ENCODE results near the gene SMIM44.
"Not testable (repeated sequence)": the region's sequence is repeated elsewhere in the genome, so short reads cannot be mapped to it uniquely, and the experiment has no call there.

SMIM44 gene

GRCh38 chr19:3459089-3459881, 24.0 kb downstream of the SMIM44 start:
- DNase-seq (ENCODE audit: low read depth in 2 of 2, low spot score in 1 of 2), result no peak

GRCh38 chr19:3458229-3459088, 24.8 kb downstream of the SMIM44 start:
- no peak for DNase-seq (ENCODE audit: low read depth in 2 of 2, low spot score in 1 of 2)

- no peak for DNase-seq (ENCODE audit: low read depth in 2 of 2, low spot score in 1 of 2)
These were observed 25.6 kb downstream of the SMIM44 start for GRCh38 chr19:3457528-3458228.

- no peak for DNase-seq (ENCODE audit: low read depth in 2 of 2, low spot score in 1 of 2)
These were observed 26.2 kb downstream of the SMIM44 start for GRCh38 chr19:3456925-3457527.

GRCh38 chr19:3455960-3456601, 27.2 kb downstream of the SMIM44 start:
- no peak for DNase-seq (ENCODE audit: low read depth in 2 of 2, low spot score in 1 of 2)

- no peak for DNase-seq (ENCODE audit: low read depth in 2 of 2, low spot score in 1 of 2)
These were observed 27.8 kb downstream of the SMIM44 start for GRCh38 chr19:3455393-3455955.

- no peak for DNase-seq (ENCODE audit: low read depth in 2 of 2, low spot score in 1 of 2)
These were observed 28.4 kb downstream of the SMIM44 start for GRCh38 chr19:3454656-3455392.

GRCh38 chr19:3453840-3454239, 29.4 kb downstream of the SMIM44 start:
- DNase-seq (ENCODE audit: low read depth in 2 of 2, low spot score in 1 of 2), result no peak

- DNase-seq (ENCODE audit: low read depth in 2 of 2, low spot score in 1 of 2), result not testable (repeated sequence)
These were observed 30.4 kb downstream of the SMIM44 start for GRCh38 chr19:3452942-3453214.

GRCh38 chr19:3452171-3452941, 30.9 kb downstream of the SMIM44 start:
- DNase-seq (ENCODE audit: low read depth in 2 of 2, low spot score in 1 of 2), result no peak

GRCh38 chr19:3451451-3451866, 31.8 kb downstream of the SMIM44 start:
- DNase-seq (ENCODE audit: low read depth in 2 of 2, low spot score in 1 of 2), result no peak

GRCh38 chr19:3450796-3451411, 32.3 kb downstream of the SMIM44 start:
- DNase-seq (ENCODE audit: low read depth in 2 of 2, low spot score in 1 of 2), result no peak

GRCh38 chr19:3448616-3449334, 34.5 kb downstream of the SMIM44 start:
- DNase-seq (ENCODE audit: low read depth in 2 of 2, low spot score in 1 of 2), result no peak

GRCh38 chr19:3446657-3447056, 36.6 kb downstream of the SMIM44 start:
- not testable (repeated sequence) for DNase-seq (ENCODE audit: low read depth in 2 of 2, low spot score in 1 of 2)

GRCh38 chr19:3444695-3445234, 38.5 kb downstream of the SMIM44 start:
- no peak for DNase-seq (ENCODE audit: low read depth in 2 of 2, low spot score in 1 of 2)

- no peak for DNase-seq (ENCODE audit: low read depth in 2 of 2, low spot score in 1 of 2)
These were observed 39.2 kb downstream of the SMIM44 start for GRCh38 chr19:3443840-3444694.
